ENCODE data around the gene MCF2L2.

The MCF2L2 gene

GRCh38 chr3:183213415-183214276 lies 214.8 kb downstream of the MCF2L2 start:
- in situ Hi-C loops (cut with MboI; ENCODE audit: low sequenced_read_pairs) = no loop called here

DNA sequence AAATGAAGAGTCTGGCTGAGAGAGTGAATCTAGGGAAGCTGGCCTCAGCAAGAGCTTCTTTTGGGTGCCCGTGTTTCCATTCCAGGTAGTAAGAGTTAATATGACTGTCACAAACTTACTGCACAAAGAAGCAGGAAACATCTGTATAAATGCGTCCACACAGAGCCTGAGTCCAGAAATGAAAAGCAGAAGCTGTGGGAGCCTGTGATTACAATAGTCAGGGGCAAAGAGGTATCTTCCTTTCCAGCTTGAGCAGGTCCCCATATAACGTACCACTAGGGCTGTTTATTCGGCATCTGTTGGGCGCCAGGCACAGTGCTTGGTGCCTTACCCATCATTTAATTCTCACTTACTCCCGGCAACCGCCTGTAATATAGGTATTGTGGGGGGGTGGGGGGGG lies 215.9 kb downstream of the MCF2L2 start:
- in situ Hi-C loops (cut with MboI; ENCODE audit: low sequenced_read_pairs) = no loop called here

GRCh38 chr3:183212096-183212495 lies 216.3 kb downstream of the MCF2L2 start:
- in situ Hi-C loops (cut with MboI; ENCODE audit: low sequenced_read_pairs) = no loop called here

GRCh38 chr3:183211352-183211751 lies 217.1 kb downstream of the MCF2L2 start:
- in situ Hi-C loops (cut with MboI; ENCODE audit: low sequenced_read_pairs) = no loop called here

DNA sequence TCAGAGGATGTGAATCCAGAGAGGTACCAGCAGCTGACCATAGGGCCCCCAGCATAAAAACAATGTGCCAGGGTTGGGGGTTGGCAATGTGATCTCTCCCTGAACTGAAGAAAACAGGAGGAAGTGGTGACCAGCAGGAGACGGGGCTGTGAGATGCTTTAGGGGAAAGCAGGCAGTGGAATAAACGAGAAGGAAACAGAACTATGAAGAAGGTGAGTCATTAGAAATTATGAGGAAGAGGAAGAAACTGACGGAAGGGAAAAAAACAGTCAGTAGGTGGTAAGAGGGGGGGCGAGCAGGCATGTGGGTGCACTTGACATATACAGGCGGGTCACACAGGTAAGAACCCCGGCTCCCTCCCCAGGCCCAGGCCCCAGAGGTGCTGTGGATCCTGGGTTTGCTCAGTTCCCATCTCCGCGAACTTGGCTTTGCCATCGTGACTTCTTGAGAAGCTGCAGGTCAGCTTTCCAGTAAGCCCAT lies 217.5 kb downstream of the MCF2L2 start:
- in situ Hi-C loops (cut with MboI; ENCODE audit: low sequenced_read_pairs) = no loop called here

DNA sequence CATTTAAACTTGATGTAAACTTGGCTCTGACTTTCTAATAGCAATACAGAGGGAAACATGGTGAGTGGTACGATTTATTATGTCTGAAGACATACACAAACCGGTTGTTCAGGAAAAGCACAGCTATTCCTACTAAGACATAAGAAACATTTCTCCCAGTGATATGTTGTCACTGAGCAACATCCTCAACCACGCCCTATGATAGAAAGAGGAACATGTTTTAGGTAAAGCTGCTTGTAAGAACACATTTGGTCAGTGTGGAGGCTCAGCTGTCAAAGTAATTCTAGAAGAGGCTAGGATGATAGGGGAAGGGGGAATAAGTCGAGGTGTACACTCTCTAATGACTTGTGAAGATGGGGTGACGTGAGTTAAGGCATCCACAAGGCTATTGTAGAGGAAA lies 218.1 kb downstream of the MCF2L2 start:
- in situ Hi-C loops (cut with MboI; ENCODE audit: low sequenced_read_pairs) = no loop called here

DNA sequence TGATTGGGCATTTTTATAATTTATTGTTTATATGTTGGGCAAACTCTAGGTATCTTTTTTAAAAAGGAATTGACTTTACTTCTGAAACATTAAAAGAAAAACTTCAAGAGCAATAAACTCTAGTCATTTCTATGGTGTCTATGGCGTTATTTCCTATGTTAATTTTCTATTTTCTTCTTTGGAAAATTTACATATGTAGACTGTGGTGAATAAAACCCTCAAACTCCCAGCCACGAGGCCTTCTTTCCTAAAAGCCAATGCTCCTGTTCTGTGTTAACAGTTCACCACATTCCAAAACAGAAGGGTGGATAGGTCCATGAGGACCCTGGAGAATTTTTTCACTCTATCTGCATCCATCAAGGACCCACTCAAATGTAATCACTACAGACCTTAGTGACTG lies 219.6 kb downstream of the MCF2L2 start:
- in situ Hi-C loops (cut with MboI; ENCODE audit: low sequenced_read_pairs) = no loop called here

- in situ Hi-C loops (cut with MboI; ENCODE audit: low sequenced_read_pairs) = no loop called here
These were observed 220.2 kb downstream of the MCF2L2 start for GRCh38 chr3:183208260-183208659.

GRCh38 chr3:183203670-183204069 lies 224.7 kb downstream of the MCF2L2 start:
- in situ Hi-C loops (cut with MboI; ENCODE audit: low sequenced_read_pairs) = no loop called here

DNA sequence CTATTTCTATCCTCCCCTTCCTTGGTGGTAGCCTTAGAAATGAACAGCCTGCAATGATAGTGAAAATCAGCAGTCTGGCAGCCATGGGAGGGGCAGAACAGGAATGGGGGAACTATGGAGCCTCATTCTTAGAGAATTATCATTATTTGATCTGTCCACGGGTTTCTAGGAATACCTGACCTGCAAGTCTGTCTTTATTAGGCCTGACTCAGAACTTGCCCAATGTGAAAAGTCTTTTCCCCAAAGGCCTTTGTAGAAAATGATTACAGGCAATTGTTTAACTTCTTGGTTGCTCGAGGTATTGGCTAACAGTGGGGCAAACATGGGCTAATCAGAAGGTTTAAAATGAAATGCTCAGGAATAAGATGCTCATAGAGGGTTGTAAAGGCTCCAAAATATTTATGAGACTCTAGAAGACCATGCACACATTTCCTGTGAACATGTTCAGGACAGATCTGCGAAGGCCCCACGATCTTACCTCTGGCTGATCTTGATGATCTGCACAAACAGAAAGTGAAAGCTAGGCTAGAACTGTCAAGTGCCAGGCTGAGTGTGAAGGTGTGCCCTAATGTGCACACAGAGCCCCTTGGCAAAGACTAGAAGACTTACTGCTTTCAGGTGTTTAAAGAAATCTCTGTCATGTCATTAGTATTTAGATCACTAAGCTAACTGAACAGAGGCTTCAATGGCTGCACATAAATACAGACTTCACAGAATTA lies 226.3 kb downstream of the MCF2L2 start:
- in situ Hi-C loops (cut with MboI; ENCODE audit: low sequenced_read_pairs) = no loop called here

GRCh38 chr3:183198939-183199338 lies 229.5 kb downstream of the MCF2L2 start:
- in situ Hi-C loops (cut with MboI; ENCODE audit: low sequenced_read_pairs) = no loop called here

- in situ Hi-C loops (cut with MboI; ENCODE audit: low sequenced_read_pairs) = no loop called here
These were observed 230.7 kb downstream of the MCF2L2 start for GRCh38 chr3:183197734-183198133.

- in situ Hi-C loops (cut with MboI; ENCODE audit: low sequenced_read_pairs) = no loop called here
These were observed 233.2 kb downstream of the MCF2L2 start for GRCh38 chr3:183195266-183195665.

- in situ Hi-C loops (cut with MboI; ENCODE audit: low sequenced_read_pairs) = no loop called here
These were observed 234.4 kb downstream of the MCF2L2 start for GRCh38 chr3:183193762-183194689.

DNA sequence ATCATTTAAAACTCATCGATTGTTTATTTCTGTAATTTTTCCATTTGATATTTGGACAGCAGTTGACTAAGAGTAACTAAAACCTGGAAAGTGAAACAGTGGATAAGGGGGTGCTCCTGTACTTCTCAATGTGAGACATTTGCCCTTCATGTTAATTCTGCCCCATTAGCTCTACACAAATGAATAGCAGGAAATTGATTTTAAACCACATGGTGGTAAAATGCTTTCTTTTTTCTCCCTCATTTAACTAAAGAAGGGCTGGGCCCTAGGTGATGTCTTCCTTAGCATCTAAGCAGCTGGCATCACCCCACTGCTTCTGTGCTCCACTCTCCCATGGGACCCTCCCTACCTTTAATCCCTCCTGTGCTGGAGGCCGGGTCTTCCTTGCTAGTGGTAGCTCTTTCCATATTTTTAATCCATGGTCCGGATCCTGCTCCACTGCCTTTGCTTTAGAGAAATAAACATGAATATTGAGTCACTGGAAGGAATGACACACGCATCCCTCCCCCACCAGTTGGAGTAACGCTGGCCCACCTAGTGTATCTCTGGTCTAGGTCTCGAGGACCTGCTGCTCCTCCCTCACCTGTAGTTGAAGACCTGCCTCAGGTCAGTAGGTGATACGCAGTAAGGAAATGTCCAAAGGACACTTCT lies 235.6 kb downstream of the MCF2L2 start:
- in situ Hi-C loops (cut with MboI; ENCODE audit: low sequenced_read_pairs) = no loop called here

- in situ Hi-C loops (cut with MboI; ENCODE audit: low sequenced_read_pairs) = no loop called here
These were observed 238.8 kb downstream of the MCF2L2 start for GRCh38 chr3:183189641-183190040.

DNA sequence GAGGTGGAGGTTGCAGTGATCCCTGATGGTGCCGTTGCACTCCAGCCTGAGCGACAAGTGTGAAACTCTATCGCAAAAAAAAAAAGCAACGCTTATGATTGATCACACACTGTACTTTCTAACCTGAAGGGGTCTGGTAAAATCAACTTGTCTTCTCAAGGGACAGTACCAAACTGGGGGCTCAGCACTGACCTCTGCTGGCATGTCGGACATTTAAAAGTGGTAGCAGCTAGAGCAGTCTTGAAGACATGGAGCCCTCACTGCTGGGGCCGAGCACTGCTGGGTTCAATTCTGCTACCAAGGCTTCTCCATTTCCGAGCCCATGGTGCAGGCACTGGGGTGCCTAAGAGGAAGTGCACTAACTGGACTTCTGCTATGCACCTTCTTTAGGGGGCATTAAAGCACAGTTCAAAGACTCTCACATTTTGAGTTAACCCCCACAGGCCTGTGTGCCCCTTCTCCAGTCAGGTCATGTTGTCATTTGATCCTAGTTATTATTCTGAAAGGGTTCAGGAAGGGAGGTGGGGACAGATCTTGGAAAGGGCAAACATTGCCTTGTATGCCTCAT lies 239.4 kb downstream of the MCF2L2 start:
- in situ Hi-C loops (cut with MboI; ENCODE audit: low sequenced_read_pairs) = no loop called here

DNA sequence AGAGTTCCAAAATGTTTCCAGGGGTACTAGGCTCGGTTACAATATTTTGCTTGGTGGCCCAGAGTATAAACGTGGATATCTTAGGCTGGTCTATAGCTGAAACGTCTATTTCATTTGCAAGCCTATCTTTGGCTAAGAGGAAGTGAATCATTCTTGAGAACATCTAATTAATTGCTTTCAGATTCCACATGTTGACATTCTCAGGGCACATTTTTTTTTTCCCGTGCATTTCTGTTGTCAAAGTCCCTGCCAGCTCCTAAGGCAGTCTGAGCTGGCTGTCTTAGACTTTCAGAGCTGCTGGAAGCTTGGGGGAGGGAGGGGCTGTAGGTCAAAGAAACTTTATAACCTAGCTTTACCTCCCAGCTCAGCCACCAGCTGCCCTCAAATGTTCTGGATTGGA lies 242.7 kb downstream of the MCF2L2 start:
- in situ Hi-C loops (cut with MboI; ENCODE audit: low sequenced_read_pairs) = no loop called here

- in situ Hi-C loops (cut with MboI; ENCODE audit: low sequenced_read_pairs) = no loop called here
These were observed 245.4 kb downstream of the MCF2L2 start for GRCh38 chr3:183182732-183183610.

All from hTERT RPE-1 (cell line).